A549 treated with AZD2906 at 1 μM for 4 hours (cell line): ENCODE measurements around the gene MGAT1. TPM values are rescaled to one million over a fixed set of nuclear protein-coding genes. Genes with fewer than 3 reads are reported as not detected.

Source experiments
- total RNA-seq: library from RNA; stranded (reverse); fragments of 200-300 nt; extraction: Qiagen RNA extraction; gene quantifications from 5 replicates; pipeline ENCODE4 v1.2.3, GENCODE V29; 2022

MGAT1 gene
- 76.3 to 88.5 TPM (median 86.7 TPM) in 5 replicates for total RNA-seq

DNA sequence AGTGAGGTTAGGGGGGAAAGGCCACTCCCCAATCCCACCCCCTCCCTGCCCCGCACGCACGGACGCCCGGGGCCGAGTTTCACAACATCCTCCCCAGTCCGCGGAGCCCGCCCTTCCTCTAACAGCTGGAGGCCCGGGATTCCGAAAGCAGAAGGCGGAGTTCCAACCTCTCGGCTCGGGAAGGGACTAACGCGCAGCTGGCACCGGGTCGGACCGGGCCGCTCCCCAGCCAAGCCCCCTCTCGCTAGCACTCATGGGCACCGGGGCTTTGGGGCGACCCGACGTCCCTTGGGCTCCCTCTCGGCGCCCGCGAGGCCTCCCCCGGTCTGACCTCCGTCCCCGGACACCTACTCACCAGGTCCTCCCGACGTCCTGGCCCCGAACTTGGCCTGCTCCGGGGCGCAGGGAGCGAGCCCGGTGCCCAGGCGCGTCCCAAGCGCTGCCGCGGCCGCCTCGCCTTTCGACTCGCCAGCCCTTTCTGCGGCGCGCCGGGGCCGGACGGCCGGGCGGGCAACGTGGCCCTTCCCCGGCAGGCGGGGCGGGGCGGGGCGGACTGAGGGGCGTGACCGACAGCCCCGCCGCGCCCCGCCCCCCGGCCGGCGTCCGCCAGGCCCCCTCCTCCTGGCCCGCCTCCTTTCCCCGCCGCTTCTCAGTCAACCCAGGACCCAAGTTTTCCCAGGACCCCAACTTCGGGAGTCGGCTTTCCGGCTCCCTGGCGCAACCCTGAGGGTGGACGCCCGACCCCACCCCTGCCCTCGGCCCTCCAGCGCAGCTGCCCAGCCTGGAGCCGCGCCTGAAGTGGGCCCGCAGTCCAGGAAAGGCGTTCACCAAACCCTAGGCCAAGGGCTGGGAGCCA is at the start of gene MGAT1:
Gene MGAT1 (minus strand): TSS at position 482 of the 856 bp plus-strand sequence. CDS start 9,835 bp downstream, outside the sequence.

DNA sequence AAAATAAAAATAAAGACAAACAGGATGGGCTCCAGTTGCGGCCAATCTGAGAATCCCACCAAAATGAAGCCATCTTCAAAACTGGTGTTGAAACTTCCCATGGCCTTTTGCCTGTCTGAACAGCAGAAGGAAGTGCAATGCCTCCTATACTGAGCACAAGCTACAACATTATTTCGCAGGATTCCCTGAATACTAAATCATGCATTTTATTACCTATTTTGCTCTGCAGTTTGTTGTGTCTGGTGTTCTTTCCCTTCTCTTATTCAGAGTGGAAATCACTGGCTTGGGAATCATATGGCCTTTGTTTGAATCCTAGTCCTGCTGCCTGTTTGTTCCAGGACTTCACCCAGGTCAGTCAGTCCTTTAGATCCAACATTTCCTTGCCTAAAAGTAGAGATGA is 62.6 kb downstream of the MGAT1 start, which contains the start of gene OR2Y1:
Gene OR2Y1 (minus strand): TSS at position 101 of the 400 bp plus-strand sequence. CDS start 0 bp downstream, at position 101.

Other genes with a start within 250 kb of the MGAT1 start
- not detected in 5 replicates for gene SCGB3A1, start 211.3 kb downstream of the MGAT1 start, total RNA-seq
- 3.4 to 4.3 TPM (median 3.6 TPM) in 5 replicates for gene FLT4, start 153.2 kb downstream of the MGAT1 start, total RNA-seq
- gene OR2Y1, start 62.7 kb downstream of the MGAT1 start, total RNA-seq: not detected in 5 replicates
- gene ZFP62, start 58.5 kb upstream of the MGAT1 start, total RNA-seq: 7.2 to 9.3 TPM (median 8.2 TPM) in 5 replicates
- gene BTNL8, start 96.4 kb upstream of the MGAT1 start, total RNA-seq: 0.06 TPM in 1 of 5 replicates, not detected in the others
- gene BTNL3, start 186.0 kb upstream of the MGAT1 start, total RNA-seq: not detected in 5 replicates
- gene BTNL9, start 237.5 kb upstream of the MGAT1 start, total RNA-seq: 0.70 to 1.1 TPM (median 0.84 TPM) in 5 replicates